Thyroid gland (tissue), 4 donors: ENCODE results near the gene KLHDC10.

Source experiments
- POLR2A ChIP-seq, 2 donors: fragments of 450-650 bp; IDR thresholded peaks; one replicate each; pipeline ENCODE4 v1.6.1; 2017; ENCODE audit warnings: antibody characterized with exemption in 2 of 2, mild to moderate bottlenecking in 2 of 2, moderate library complexity in 1 of 2
- TF ChIP-seq, protein P1 (sequence below), 6 experiments: fragments of 200-600 bp in 3 of 6; fragments of 450-650 bp in 3 of 6; sonication (generic) in 3 of 6; IDR thresholded peaks; one replicate each; pipeline ENCODE4 v1.5.1; 2016 to 2019; ENCODE audit warnings: antibody characterized with exemption in 6 of 6, mild to moderate bottlenecking in 2 of 6, inconsistent platforms in 1 of 6, moderate library complexity in 1 of 6

DNA sequence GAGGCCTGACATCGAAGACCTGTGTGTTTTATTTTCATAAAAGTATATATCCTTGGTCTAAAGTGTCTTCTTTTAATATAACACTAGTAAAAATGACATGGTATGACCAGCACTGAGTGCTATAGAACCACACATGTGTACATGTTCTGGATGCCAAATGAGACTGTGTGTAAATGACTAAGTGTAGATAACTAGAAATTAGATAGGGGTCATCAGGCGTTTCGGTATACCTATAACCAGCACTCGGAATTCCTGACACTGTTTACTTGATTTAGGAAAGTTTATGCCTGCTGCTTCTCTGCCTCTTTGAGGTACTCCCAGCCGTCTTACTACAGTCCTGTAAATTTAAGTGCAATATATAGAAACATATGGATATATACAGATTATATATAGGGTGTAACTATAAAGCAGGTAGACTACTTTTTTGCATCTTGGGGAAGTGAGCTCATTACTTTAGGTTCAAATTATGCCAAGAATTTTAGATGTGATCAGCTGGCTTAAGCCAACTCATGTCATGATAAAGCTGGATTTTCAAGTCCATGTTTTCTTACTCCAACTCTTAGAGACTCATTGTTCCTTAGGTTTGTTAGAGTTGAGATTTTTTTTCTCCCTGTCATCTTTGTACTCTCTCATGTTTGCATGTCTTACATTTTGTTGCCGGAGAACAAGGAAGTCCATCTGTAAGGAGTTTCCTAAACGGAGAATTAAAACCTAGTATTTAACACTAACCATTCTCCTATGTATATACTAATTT lies 62.9 kb downstream of the KLHDC10 start:
- no peak for TF ChIP-seq POLR2A (IDR thresholded peaks at IDR 0.05)
- TF ChIP-seq, protein P1, sequence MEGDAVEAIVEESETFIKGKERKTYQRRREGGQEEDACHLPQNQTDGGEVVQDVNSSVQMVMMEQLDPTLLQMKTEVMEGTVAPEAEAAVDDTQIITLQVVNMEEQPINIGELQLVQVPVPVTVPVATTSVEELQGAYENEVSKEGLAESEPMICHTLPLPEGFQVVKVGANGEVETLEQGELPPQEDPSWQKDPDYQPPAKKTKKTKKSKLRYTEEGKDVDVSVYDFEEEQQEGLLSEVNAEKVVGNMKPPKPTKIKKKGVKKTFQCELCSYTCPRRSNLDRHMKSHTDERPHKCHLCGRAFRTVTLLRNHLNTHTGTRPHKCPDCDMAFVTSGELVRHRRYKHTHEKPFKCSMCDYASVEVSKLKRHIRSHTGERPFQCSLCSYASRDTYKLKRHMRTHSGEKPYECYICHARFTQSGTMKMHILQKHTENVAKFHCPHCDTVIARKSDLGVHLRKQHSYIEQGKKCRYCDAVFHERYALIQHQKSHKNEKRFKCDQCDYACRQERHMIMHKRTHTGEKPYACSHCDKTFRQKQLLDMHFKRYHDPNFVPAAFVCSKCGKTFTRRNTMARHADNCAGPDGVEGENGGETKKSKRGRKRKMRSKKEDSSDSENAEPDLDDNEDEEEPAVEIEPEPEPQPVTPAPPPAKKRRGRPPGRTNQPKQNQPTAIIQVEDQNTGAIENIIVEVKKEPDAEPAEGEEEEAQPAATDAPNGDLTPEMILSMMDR (IDR thresholded peaks at IDR 0.05), result no peak
